Esophagus muscularis mucosa (tissue), 4 donors: ENCODE measurements around the gene SF3A1. TPM values are rescaled to one million over a fixed set of nuclear protein-coding genes. Genes with fewer than 3 reads are reported as not detected.

Source experiments
- DNase-seq: peaks from one replicate; pipeline ENCODE4 v3.0.0-alpha.2; 2017; ENCODE audit errors: extremely low spot score
- H3K27ac ChIP-seq, 4 donors: fragments of 200-600 bp; sonication (generic); replicated peaks in 1 of 4; 1 replicate in 3 of 4; 2 replicates in 1 of 4; pipeline ENCODE4 v1.5.1; 2016 to 2019; ENCODE audit warnings: mild to moderate bottlenecking in 1 of 4
- H3K27me3 ChIP-seq, 4 donors: fragments of 200-600 bp; sonication (generic); one replicate each; pipeline versions ENCODE4 v1.5.1 to v1.6.0; 2016 to 2019
- H3K36me3 ChIP-seq, 4 donors: fragments of 200-600 bp; sonication (generic); one replicate each; pipeline ENCODE4 v1.5.1; 2016 to 2019
- H3K4me1 ChIP-seq, 4 donors: fragments of 200-600 bp; sonication (generic); one replicate each; pipeline ENCODE4 v1.5.1; 2016 to 2019
- H3K4me3 ChIP-seq, 4 donors: fragments of 200-600 bp; sonication (generic); 1 replicate in 2 of 4; 2 replicates in 2 of 4; pipeline ENCODE4 v1.5.1; 2016 to 2019; ENCODE audit warnings: mild to moderate bottlenecking in 4 of 4, moderate library complexity in 1 of 4
- H3K9me3 ChIP-seq, 4 donors: fragments of 200-600 bp; sonication (generic); 1 replicate in 3 of 4; 2 replicates in 1 of 4; pipeline ENCODE4 v1.5.1; 2016 to 2019
- CTCF ChIP-seq, 3 experiments: fragments of 200-600 bp in 2 of 3; fragments of 450-650 bp in 1 of 3; sonication (generic) in 2 of 3; IDR thresholded peaks; one replicate each; pipeline ENCODE4 v1.5.1; 2017 to 2019; ENCODE audit warnings: antibody characterized with exemption in 3 of 3, mild to moderate bottlenecking in 2 of 3, moderate library complexity in 1 of 3
- EP300 ChIP-seq: sonication (generic); formaldehyde crosslinking; IDR thresholded peaks from one replicate; pipeline ENCODE4 v1.6.1; 2017; ENCODE audit warnings: antibody characterized with exemption
- POLR2A ChIP-seq: fragments of 450-650 bp; IDR thresholded peaks from one replicate; pipeline ENCODE4 v1.6.1; 2017; ENCODE audit warnings: antibody characterized with exemption, moderate library complexity, mild to moderate bottlenecking, low read depth
- POLR2AphosphoS5 ChIP-seq, 2 donors: sonication (generic); formaldehyde crosslinking; IDR thresholded peaks; one replicate each; pipeline ENCODE4 v1.6.1; 2017; ENCODE audit warnings: antibody characterized with exemption in 2 of 2
- WGBS: methylation state at CpG from one replicate; pipeline ENCODE4 v1.1.5; 2018; 5-methylcytosine and 5-hydroxymethylcytosine counted together
- intact Hi-C: fragments of 100-400 bp; cut with DNase I; formaldehyde crosslinking; loops from one replicate; pipeline ENCODE4 v1.15.1; 2023
- total RNA-seq, 4 donors: library from RNA; depleted of rRNA; stranded (reverse); fragments of >200 nt; gene quantifications; one replicate each; pipeline versions ENCODE4 v1.1.0 to v1.2.1, GENCODE V29; 2016

Gene SF3A1
- total RNA-seq, 4 donors from 2014 or later = 32.8 to 85.8 (median 60.0) TPM

GRCh38 chr22:30375312-30375849 lies 18.7 kb upstream of the SF3A1 start:
- H3K9me3 ChIP-seq = no peaks in the 10 kb centered on the region
- peaks cover 0 to 35% (median 20%) of the 10 kb centered on the region in 4 donors for H3K36me3 ChIP-seq

DNA sequence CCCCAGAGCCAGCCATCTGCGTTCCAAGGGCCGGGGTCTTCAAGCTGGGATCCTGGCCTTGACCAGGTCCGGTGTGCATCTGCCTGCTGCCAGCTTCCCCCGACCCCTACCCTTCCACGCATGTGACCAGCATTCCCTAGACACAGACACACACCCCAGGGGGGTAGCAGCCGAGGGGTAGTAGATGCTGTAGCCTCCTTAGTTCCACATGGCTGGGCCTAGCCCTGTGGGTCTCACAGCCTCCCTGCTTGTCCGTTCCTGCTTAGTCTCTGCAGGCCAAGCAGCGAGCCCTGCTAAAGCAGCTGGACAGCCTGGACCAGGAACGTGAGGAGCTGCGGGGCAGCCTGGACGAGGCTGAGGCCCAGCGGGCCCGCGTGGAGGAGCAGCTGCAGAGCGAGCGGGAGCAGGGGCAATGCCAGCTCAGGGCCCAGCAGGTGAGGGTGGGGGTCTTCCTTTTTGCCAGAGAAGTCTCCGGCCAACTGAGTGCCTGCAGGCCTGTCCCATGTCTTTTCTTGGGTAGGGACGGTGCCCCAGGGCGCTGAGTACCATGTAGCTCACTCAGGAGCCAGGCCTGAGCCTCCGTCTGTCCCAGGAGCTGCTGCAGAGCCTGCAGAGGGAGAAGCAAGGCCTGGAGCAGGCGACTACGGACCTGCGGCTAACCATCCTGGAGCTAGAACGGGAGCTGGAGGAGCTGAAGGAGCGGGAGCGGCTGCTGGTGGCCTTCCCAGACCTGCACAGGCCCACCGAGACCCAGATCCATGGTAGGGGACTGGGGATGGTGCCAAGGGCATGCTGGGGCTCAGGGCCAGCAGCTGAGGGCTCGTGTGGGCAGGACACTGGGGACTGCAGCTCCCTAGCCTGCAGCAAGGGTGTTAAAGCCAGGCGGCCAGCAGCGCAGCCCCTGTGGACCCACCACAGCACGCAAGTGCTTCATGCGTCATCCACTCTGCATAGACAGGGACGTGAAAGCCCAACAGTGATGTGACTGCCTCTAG lies 16.9 kb upstream of the SF3A1 start:
- H3K4me1 ChIP-seq = no peaks in the 10 kb centered on the region
- no peak for TF ChIP-seq EP300
- no peak for TF ChIP-seq POLR2A
- no peak for TF ChIP-seq CTCF (IDR thresholded peaks at IDR 0.05)
- no peak for TF ChIP-seq POLR2AphosphoS5 (IDR thresholded peaks at IDR 0.05)
- no peak overlapping the region for H3K27ac ChIP-seq
- 79% methylated on average over 22 of the region's 33 CpGs for whole genome bisulfite sequencing
- no peaks in the 10 kb centered on the region for H3K9me3 ChIP-seq
- no peaks in the 10 kb centered on the region for H3K27me3 ChIP-seq
- H3K36me3 ChIP-seq = peaks cover 0 to 19% (median 9%) of the 10 kb centered on the region in 4 donors
- intact Hi-C loops = no loop called here
- no peak for DNase-seq
- no peak overlapping the region for H3K4me3 ChIP-seq

More at GRCh38 chr22:30375312-30375849, 18.7 kb upstream of the SF3A1 start:
- intact Hi-C loops = no loop called here
- no peak for DNase-seq
- no peak for TF ChIP-seq POLR2A
- no peak for TF ChIP-seq EP300
- no peak for TF ChIP-seq POLR2AphosphoS5 (IDR thresholded peaks at IDR 0.05)
- no peak for TF ChIP-seq CTCF (IDR thresholded peaks at IDR 0.05)
- no peak overlapping the region for H3K27ac ChIP-seq
- no peaks in the 10 kb centered on the region for H3K27me3 ChIP-seq
- whole genome bisulfite sequencing = 88% methylated on average over 13 of the region's 13 CpGs
- H3K4me1 ChIP-seq = no peaks in the 10 kb centered on the region
- no peak overlapping the region for H3K4me3 ChIP-seq

GRCh38 chr22:30372915-30373314 lies 16.2 kb upstream of the SF3A1 start:
- DNase-seq = no peak
- 56% methylated on average over 8 of the region's 8 CpGs for WGBS
- H3K36me3 ChIP-seq = peaks cover 0 to 17% (median 8%) of the 10 kb centered on the region in 4 donors
- H3K27me3 ChIP-seq = no peaks in the 10 kb centered on the region
- intact Hi-C loops = no loop called here
- no peaks in the 10 kb centered on the region for H3K9me3 ChIP-seq
- no peak overlapping the region for H3K4me3 ChIP-seq
- H3K27ac ChIP-seq = no peak overlapping the region
- no peaks in the 10 kb centered on the region for H3K4me1 ChIP-seq
- TF ChIP-seq POLR2A (no peak), EP300 (no peak), CTCF (IDR thresholded peaks at IDR 0.05) (no peak)

DNA sequence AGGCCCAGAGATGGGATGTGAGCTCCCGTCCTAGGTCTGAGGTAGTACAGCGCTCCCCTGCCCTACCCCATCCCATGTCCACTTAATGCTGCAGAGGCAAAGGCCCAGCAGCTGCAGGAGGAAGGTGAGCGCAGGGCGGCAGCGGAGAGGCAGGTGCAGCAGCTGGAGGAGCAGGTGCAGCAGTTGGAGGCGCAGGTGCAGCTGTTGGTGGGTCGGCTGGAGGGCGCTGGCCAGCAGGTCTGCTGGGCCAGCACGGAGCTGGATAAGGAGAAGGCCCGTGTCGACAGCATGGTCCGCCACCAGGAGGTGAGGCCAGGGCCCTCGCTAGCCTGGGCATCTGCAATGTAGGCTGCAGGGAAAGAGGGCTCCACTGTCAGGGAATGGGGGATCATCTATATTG lies 15.3 kb upstream of the SF3A1 start:
- no peak for DNase-seq
- intact Hi-C loops = no loop called here
- TF ChIP-seq EP300 (no peak), CTCF (IDR thresholded peaks at IDR 0.05) (no peak), POLR2AphosphoS5 (IDR thresholded peaks at IDR 0.05) (no peak), POLR2A (no peak)
- no peak overlapping the region for H3K4me3 ChIP-seq
- 87% methylated on average over 13 of the region's 13 CpGs for WGBS
- H3K27ac ChIP-seq = no peak overlapping the region
- no peaks in the 10 kb centered on the region for H3K27me3 ChIP-seq
- H3K4me1 ChIP-seq = no peaks in the 10 kb centered on the region
- no peaks in the 10 kb centered on the region for H3K9me3 ChIP-seq
- peaks cover 0 to 8% (median 4%) of the 10 kb centered on the region in 4 donors for H3K36me3 ChIP-seq
